ENCODE measurements around the gene TMEM273.
"Not testable (repeated sequence)": the region's sequence is repeated elsewhere in the genome, so short reads cannot be mapped to it uniquely, and the experiment has no call there.

DNA sequence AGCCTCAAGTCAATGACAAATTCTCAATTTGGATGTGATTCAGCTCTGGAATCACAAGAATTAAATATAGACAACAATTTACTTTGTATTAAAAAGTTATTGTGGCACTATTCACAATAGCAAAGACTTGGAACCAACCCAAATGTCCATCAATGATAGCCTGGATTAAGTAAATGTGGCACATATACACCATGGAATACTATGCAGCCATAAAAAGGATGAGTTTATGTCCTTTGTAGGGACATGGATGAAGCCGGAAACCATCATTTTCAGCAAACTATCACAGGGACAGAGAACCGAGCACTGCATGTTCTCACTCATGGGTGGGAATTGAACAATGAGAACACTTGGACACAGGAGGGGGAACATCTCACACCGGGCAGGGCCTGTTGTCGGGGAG is 7.7 kb upstream of the TMEM273 start:
- TF ChIP-seq, protein P1, sequence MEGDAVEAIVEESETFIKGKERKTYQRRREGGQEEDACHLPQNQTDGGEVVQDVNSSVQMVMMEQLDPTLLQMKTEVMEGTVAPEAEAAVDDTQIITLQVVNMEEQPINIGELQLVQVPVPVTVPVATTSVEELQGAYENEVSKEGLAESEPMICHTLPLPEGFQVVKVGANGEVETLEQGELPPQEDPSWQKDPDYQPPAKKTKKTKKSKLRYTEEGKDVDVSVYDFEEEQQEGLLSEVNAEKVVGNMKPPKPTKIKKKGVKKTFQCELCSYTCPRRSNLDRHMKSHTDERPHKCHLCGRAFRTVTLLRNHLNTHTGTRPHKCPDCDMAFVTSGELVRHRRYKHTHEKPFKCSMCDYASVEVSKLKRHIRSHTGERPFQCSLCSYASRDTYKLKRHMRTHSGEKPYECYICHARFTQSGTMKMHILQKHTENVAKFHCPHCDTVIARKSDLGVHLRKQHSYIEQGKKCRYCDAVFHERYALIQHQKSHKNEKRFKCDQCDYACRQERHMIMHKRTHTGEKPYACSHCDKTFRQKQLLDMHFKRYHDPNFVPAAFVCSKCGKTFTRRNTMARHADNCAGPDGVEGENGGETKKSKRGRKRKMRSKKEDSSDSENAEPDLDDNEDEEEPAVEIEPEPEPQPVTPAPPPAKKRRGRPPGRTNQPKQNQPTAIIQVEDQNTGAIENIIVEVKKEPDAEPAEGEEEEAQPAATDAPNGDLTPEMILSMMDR (IDR thresholded peaks at IDR 0.05) = not testable (repeated sequence)
- TF ChIP-seq ELF1 (IDR thresholded peaks at IDR 0.05); NRF1 (IDR thresholded peaks at IDR 0.05; ENCODE audit: low read depth, low read length); POLR2AphosphoS5 (IDR thresholded peaks at IDR 0.05; ENCODE audit: low read depth, low read length); EP300 (IDR thresholded peaks at IDR 0.05; ENCODE audit: borderline replicate concordance in 1 of 2, low read depth in 1 of 2, low read length in 1 of 2); MXI1 (IDR thresholded peaks at IDR 0.05; ENCODE audit: low read depth, low read length): not testable (repeated sequence)
- TF ChIP-seq, protein P2, sequence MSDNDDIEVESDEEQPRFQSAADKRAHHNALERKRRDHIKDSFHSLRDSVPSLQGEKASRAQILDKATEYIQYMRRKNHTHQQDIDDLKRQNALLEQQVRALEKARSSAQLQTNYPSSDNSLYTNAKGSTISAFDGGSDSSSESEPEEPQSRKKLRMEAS (IDR thresholded peaks at IDR 0.05; ENCODE audit: low read depth) = not testable (repeated sequence)
- TF ChIP-seq, protein P3, sequence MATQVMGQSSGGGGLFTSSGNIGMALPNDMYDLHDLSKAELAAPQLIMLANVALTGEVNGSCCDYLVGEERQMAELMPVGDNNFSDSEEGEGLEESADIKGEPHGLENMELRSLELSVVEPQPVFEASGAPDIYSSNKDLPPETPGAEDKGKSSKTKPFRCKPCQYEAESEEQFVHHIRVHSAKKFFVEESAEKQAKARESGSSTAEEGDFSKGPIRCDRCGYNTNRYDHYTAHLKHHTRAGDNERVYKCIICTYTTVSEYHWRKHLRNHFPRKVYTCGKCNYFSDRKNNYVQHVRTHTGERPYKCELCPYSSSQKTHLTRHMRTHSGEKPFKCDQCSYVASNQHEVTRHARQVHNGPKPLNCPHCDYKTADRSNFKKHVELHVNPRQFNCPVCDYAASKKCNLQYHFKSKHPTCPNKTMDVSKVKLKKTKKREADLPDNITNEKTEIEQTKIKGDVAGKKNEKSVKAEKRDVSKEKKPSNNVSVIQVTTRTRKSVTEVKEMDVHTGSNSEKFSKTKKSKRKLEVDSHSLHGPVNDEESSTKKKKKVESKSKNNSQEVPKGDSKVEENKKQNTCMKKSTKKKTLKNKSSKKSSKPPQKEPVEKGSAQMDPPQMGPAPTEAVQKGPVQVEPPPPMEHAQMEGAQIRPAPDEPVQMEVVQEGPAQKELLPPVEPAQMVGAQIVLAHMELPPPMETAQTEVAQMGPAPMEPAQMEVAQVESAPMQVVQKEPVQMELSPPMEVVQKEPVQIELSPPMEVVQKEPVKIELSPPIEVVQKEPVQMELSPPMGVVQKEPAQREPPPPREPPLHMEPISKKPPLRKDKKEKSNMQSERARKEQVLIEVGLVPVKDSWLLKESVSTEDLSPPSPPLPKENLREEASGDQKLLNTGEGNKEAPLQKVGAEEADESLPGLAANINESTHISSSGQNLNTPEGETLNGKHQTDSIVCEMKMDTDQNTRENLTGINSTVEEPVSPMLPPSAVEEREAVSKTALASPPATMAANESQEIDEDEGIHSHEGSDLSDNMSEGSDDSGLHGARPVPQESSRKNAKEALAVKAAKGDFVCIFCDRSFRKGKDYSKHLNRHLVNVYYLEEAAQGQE (IDR thresholded peaks at IDR 0.05; ENCODE audit: low read depth, low read length) = not testable (repeated sequence)

All from SK-N-SH (cell line).